Measurements from ENCODE around the gene COQ8B.

DNA sequence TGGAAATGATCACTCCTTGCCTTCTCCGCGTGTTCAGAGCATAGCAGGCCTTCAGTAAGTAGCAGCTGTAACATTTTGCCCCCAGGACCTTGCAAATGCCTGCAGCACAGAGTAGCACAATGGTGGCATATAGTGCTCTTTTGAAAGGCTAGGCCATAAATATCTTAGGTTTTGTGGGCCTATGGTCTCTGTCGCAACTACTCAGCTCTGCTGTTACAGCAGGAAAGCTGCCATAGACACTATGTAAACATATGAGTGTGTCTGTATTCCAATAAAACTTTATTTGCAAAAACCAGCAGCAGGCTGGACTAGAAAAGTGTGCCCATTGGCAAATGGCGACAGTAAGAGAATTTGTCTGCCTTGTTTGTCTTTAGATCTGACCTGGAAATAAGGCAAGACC, 9.6 kb upstream of the COQ8B start:
- no peak for TF ChIP-seq YY1 (IDR thresholded peaks at IDR 0.05; ENCODE audit: insufficient read depth, insufficient read length)
- no peak for TF ChIP-seq SUZ12 (IDR thresholded peaks at IDR 0.05; ENCODE audit: extremely low read depth, insufficient read depth, insufficient read length)
- no peak for TF ChIP-seq ZNF274 (IDR thresholded peaks at IDR 0.05; ENCODE audit: low read depth, low read length)

All from NT2/D1 (cell line).